ENCODE data around the gene PGC.

GRCh38 chr6:41759106-41759904 is 12.1 kb upstream of the PGC start:
- TF ChIP-seq CTCF (conservative IDR thresholded peaks at IDR 0.05): no peak
- no peak for TF ChIP-seq ZFX (IDR thresholded peaks at IDR 0.05)
